ENCODE results near the gene MUC5AC. TPM values are rescaled to one million over a fixed set of nuclear protein-coding genes. Genes with fewer than 3 reads are reported as not detected.
"Not testable (repeated sequence)": the region's sequence is repeated elsewhere in the genome, so short reads cannot be mapped to it uniquely, and the experiment has no call there.

MUC5AC gene, protein sequence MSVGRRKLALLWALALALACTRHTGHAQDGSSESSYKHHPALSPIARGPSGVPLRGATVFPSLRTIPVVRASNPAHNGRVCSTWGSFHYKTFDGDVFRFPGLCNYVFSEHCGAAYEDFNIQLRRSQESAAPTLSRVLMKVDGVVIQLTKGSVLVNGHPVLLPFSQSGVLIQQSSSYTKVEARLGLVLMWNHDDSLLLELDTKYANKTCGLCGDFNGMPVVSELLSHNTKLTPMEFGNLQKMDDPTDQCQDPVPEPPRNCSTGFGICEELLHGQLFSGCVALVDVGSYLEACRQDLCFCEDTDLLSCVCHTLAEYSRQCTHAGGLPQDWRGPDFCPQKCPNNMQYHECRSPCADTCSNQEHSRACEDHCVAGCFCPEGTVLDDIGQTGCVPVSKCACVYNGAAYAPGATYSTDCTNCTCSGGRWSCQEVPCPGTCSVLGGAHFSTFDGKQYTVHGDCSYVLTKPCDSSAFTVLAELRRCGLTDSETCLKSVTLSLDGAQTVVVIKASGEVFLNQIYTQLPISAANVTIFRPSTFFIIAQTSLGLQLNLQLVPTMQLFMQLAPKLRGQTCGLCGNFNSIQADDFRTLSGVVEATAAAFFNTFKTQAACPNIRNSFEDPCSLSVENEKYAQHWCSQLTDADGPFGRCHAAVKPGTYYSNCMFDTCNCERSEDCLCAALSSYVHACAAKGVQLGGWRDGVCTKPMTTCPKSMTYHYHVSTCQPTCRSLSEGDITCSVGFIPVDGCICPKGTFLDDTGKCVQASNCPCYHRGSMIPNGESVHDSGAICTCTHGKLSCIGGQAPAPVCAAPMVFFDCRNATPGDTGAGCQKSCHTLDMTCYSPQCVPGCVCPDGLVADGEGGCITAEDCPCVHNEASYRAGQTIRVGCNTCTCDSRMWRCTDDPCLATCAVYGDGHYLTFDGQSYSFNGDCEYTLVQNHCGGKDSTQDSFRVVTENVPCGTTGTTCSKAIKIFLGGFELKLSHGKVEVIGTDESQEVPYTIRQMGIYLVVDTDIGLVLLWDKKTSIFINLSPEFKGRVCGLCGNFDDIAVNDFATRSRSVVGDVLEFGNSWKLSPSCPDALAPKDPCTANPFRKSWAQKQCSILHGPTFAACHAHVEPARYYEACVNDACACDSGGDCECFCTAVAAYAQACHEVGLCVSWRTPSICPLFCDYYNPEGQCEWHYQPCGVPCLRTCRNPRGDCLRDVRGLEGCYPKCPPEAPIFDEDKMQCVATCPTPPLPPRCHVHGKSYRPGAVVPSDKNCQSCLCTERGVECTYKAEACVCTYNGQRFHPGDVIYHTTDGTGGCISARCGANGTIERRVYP (N-terminal part only)
- total RNA-seq, result not detected

DNA sequence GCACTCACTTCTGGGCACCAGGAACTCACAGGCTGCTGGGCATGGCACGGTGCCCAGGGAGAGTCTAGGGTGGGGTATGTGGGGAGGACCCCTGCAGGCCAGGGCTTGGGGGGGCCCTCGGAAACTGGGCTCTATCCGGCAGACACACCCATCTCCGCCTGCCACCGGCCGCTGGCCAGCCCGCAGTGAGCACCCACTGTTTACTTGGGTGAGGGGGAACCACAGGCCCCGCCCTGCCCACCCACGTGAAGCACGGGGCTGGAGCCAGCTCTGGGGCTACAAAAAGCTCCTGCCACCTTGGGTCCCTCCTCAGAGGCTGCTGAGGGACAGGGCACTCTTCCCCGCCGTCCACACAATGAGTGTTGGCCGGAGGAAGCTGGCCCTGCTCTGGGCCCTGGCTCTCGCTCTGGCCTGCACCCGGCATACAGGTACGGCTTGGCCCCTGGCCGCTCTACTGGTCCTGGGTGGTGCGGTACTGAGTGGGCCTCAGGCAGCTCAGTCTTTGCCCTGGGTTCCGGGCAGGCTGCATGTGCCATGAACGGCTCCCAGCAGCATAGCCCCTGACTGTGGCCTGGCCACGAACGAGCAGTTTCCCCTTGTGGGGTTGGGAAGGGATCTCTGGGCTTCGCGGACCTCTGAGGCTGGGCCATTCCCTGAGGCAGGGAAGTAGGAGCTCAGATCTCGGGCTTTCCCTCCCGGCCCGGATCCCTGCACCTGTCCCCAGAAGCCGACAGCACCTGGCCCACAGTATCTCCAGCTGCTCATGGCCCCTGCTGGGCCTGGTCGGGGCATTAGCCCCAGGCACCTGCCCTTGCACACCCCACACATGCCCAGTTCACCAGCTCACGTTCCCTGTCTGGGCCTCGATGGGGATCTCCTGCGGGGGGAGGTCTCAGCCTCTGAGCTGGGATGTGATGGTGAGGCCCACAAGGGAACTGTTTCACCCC lies at the start of gene MUC5AC:
Gene MUC5AC (plus strand): TSS at position 309 of the 947 bp plus-strand sequence. CDS start 47 bp downstream, at position 356.
- ATAC-seq, result no peak

DNA sequence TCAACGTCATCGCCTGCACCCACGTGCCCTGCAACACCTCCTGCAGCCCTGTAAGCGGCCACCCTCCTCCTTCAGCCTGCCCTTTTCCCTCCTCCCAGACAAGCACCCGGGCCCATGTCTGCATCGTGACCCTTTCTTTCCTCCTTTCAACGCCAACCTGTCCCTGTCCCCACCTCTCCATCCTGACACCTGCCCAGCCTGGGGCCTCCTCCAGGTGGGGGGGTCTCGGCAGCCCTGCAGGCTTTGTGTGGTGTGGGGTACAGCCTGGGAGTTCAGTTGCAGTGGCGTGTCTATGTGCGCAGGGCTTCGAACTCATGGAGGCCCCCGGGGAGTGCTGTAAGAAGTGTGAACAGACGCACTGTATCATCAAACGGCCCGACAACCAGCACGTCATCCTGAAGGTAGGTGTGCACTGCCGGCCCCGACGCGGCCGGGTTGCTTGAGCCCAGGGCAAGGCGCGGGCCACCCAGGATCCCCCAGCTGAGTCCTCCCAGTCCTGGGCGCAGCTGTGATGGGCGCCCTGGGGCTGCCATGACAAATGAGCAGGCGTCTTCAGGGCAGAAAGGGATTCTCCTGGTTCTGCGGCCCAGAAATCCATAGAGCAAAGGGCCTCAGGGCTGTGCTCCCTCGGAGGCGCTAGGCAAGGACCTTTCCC lies 49.4 kb upstream of the MUC5AC start:
- DNase-seq (no peak), ATAC-seq (no peak)
- CTCF ChIA-PET, result no interaction called here
- Mint-ChIP-seq H3K27ac (no peak overlapping the region), H3K4me1 (no peaks in the 10 kb centered on the region), H3K27me3 (no peaks in the 10 kb centered on the region), H3K36me3 (ENCODE audit: low read depth) (no peaks in the 10 kb centered on the region), H3K9me3 (ENCODE audit: low read depth) (no peaks in the 10 kb centered on the region), H3K4me3 (no peak overlapping the region)
- POLR2A ChIA-PET, result no interaction called here
- intact Hi-C loops (cut with DNase I, micrococcal nuclease), result no loop called here

More for the DNA sequence above, at the start of gene MUC5AC:
- Mint-ChIP-seq H3K27me3 (no peaks in the 10 kb centered on the region), H3K27ac (no peak within 1 kb of the TSS), H3K4me3 (no peak within 1 kb of the TSS), H3K36me3 (ENCODE audit: low read depth) (no peaks in the 10 kb centered on the region), H3K4me1 (no peaks in the 10 kb centered on the region), H3K9me3 (ENCODE audit: low read depth) (no peaks in the 10 kb centered on the region)
- ChIA-PET POLR2A (no interaction called here), CTCF (no interaction called here)
- intact Hi-C loops (cut with DNase I, micrococcal nuclease), result no loop called here
- DNase-seq, result no peak

DNA sequence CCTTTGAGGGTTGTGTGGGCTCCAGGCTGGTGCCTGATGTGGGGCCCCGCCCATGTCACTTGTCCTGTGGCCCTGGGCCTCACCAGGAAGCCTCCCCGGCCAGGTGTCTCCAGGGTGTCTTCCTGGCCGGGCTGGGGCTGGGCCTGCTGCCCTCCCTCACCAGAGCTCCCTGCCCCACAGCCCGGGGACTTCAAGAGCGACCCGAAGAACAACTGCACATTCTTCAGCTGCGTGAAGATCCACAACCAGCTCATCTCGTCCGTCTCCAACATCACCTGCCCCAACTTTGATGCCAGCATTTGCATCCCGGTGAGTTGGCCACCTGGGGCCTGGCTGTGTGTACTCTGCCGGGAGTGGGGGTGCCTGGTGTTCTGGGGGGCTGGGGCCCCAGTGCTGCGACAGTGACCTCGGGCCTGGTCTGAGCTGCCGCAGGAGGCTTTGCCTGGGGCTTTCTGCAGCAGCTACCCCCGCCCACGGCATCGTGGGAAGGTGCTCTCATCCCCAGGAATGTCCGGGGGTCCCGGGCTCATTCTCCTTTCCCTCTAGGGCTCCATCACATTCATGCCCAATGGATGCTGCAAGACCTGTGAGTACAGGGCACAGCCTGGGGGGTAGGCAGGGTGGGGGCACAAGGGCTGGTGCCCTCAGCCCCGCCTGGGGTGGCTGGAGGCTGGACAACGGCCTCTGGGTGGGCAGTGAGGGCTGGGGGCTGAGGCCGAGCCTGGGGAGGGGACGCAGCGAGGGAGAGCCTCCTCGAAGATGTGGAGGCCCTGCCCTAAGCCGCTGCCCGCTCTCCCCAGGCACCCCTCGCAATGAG lies 48.4 kb upstream of the MUC5AC start:
- no peaks in the 10 kb centered on the region for H3K27me3 Mint-ChIP-seq
- intact Hi-C loops (cut with DNase I, micrococcal nuclease), result no loop called here
- DNase-seq (no peak), ATAC-seq (no peak)
- H3K27ac Mint-ChIP-seq, result no peak overlapping the region
- POLR2A ChIA-PET, result no interaction called here
- H3K36me3 Mint-ChIP-seq (ENCODE audit: low read depth), result no peaks in the 10 kb centered on the region
- CTCF ChIA-PET, result no interaction called here
- H3K4me3 Mint-ChIP-seq, result no peak overlapping the region
- H3K4me1 Mint-ChIP-seq, result no peaks in the 10 kb centered on the region
- H3K9me3 Mint-ChIP-seq (ENCODE audit: low read depth), result no peaks in the 10 kb centered on the region

DNA sequence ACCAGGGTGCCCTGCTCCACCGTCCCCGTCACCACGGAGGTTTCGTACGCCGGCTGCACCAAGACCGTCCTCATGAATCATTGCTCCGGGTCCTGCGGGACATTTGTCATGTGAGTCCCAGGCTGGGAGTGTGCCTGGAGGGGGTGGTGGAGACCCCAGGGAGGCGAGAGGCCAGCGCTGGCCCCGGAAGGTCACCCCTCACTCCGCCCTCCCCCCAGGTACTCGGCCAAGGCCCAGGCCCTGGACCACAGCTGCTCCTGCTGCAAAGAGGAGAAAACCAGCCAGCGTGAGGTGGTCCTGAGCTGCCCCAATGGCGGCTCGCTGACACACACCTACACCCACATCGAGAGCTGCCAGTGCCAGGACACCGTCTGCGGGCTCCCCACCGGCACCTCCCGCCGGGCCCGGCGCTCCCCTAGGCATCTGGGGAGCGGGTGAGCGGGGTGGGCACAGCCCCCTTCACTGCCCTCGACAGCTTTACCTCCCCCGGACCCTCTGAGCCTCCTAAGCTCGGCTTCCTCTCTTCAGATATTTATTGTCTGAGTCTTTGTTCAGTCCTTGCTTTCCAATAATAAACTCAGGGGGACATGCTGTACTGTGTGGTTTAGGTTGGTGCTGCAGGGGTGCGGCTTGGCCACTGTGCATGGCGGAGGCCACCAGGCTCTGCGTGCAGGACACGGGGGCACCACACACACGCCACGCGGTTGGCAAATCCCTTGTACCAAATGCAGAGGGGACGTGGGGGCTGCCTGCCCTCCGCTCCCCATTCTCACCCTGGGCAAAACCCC lies 47.6 kb upstream of the MUC5AC start:
- H3K9me3 Mint-ChIP-seq (ENCODE audit: low read depth), result no peaks in the 10 kb centered on the region
- POLR2A ChIA-PET, result no interaction called here
- intact Hi-C loops (cut with DNase I, micrococcal nuclease), result loop anchor here in 1 of 2 experiments (5.0 kb wide), 2 partner anchors 92 to 263 kb away; no protein-coding TSS in a partner anchor
- no peak overlapping the region for H3K4me3 Mint-ChIP-seq
- CTCF ChIA-PET, result no interaction called here
- no peaks in the 10 kb centered on the region for H3K36me3 Mint-ChIP-seq (ENCODE audit: low read depth)
- no peaks in the 10 kb centered on the region for H3K27me3 Mint-ChIP-seq
- H3K4me1 Mint-ChIP-seq, result no peaks in the 10 kb centered on the region
- H3K27ac Mint-ChIP-seq, result no peak overlapping the region
- no peak for ATAC-seq
- no peak for DNase-seq

DNA sequence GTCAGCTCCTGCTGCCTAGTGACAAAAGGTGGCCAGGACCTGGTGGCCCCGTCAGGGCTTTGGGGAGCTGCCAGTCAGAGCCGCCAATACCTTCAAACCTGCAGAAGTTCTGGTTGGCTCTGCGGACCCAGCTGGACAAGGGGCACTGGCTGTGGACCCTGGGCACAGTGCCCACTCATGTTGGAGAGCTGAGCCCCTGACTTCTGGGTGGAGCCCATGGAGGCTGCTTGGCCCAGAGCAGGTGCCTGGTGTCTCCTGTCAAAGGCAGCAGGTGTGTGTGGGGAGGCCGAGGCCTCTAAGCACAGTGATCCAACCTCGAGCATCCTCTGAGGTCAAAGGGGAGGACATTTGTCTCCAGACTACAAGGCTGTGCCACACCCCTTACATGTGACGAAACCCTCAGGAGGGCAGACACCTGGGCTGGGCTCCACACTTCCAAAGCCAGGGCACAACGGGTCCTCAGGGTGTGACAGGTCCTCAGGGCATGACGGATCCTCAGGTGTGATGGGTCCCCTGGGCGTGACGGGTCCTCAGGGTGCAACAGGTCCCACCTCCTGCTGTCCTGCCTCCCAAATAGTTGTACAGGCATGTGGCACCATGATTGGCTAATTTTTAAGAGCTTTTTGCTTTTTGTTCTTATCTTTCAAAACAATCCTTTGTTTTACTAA lies 46.1 kb upstream of the MUC5AC start:
- ATAC-seq (no peak), DNase-seq (no peak)
- no peaks in the 10 kb centered on the region for H3K4me1 Mint-ChIP-seq
- POLR2A ChIA-PET, result no interaction called here
- intact Hi-C loops (cut with DNase I, micrococcal nuclease), result loop anchor here in 1 of 2 experiments (2.0 to 5.0 kb wide), 3 partner anchors 91 to 264 kb away; no protein-coding TSS in a partner anchor
- no peak overlapping the region for H3K27ac Mint-ChIP-seq
- H3K36me3 Mint-ChIP-seq (ENCODE audit: low read depth), result no peaks in the 10 kb centered on the region
- CTCF ChIA-PET, result no interaction called here
- no peak overlapping the region for H3K4me3 Mint-ChIP-seq
- H3K27me3 Mint-ChIP-seq, result no peaks in the 10 kb centered on the region
- H3K9me3 Mint-ChIP-seq (ENCODE audit: low read depth), result no peaks in the 10 kb centered on the region

DNA sequence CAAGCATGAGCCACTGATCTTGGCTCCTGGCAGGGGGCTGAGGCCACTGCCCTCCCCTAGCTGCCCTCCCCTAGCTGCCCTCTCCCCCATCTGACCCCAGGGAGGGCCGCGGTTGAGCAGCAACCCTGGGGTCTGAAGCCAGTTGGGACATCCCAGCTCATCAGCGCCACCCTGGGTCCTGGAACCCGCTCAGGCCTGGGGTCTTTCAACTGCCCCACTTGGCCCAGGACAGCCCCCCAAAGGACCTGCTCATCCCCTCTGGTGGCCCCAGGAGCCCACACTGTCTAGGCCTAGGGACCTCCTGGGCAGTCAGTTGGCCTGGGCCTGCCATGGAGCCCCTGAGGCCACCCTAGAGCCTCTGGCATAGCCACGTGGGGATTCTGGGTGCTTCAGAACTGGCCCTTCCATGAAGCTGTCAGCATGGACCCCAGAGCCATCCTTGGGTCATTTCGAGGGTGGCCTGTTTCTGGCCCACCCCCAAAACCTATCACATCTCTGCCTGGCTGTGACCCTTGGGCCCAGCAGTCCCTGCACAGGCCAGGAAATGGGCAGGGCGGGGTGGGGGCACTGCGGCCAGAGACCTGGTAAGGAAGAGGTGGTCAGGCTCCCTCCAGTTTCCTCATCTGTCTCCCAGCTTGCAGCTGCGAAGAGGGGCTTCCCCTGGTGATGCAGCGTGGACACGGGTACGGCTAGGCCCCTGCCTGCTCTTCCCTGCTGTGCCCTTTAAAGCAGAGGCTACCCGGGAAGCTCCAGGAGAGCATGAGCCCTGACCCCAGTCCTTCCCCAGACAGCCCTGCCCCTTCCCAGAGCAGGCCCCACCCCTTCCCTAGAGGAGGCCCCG lies 45.2 kb upstream of the MUC5AC start:
- POLR2A ChIA-PET, result no interaction called here
- Mint-ChIP-seq H3K4me1 (no peaks in the 10 kb centered on the region), H3K27me3 (no peaks in the 10 kb centered on the region), H3K36me3 (ENCODE audit: low read depth) (no peaks in the 10 kb centered on the region), H3K4me3 (no peak overlapping the region), H3K9me3 (ENCODE audit: low read depth) (no peaks in the 10 kb centered on the region), H3K27ac (no peak overlapping the region)
- intact Hi-C loops (cut with DNase I, micrococcal nuclease), result loop anchor here in 1 of 2 experiments (2.0 to 5.0 kb wide), 3 partner anchors 90 to 265 kb away; no protein-coding TSS in a partner anchor
- CTCF ChIA-PET, result no interaction called here
- ATAC-seq (no peak), DNase-seq (peak; percentile 28)

DNA sequence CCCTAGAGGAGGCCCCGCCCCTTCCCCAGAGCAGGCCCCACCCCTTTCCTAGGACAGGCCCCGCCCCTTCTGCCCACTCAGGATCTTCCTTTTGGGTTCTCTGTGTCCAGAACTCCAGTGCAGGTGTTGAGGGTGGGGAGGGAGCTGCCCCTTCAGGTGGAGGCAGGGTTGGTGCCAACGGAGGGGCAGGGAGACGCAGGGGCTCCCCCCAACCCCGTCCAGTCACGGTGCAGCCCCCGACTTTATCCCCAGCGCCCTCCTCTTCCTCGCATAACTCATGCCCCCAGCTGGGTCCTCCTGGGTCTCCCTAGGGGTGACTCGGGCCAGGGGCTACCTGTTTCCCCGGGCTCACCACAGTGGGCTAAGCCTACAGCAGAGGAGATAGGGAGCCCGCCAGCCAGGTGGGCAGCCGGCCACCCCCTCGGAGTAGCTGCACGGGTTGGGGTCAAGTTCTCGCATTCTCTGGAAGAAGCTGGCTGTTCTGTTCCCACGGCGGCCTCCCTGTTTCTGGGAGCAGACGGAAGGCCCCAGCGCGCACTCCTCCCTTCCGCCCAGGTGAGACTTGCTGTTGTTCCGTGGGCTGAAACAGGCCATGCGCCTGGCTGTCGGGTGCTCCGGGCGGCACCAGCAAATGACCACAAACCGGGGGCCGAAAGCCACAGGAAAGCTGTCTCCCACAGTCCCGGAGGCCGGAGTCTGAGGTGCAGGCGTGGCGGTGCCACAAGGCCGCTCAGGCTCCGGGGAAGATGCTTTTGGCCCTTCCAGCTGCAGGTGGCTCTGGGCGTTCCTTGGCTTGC lies 44.1 kb upstream of the MUC5AC start:
- ChIA-PET POLR2A (no interaction called here), CTCF (no interaction called here)
- Mint-ChIP-seq H3K4me1 (no peaks in the 10 kb centered on the region), H3K9me3 (ENCODE audit: low read depth) (no peaks in the 10 kb centered on the region), H3K27me3 (no peaks in the 10 kb centered on the region), H3K4me3 (no peak overlapping the region), H3K27ac (no peak overlapping the region), H3K36me3 (ENCODE audit: low read depth) (no peaks in the 10 kb centered on the region)
- peak; percentile 32 for DNase-seq
- peak; percentile 37 for ATAC-seq
- intact Hi-C loops (cut with DNase I, micrococcal nuclease), result loop anchor here in 1 of 2 experiments (1.0 to 5.0 kb wide), 5 partner anchors 89 to 461 kb away; no protein-coding TSS in a partner anchor

DNA sequence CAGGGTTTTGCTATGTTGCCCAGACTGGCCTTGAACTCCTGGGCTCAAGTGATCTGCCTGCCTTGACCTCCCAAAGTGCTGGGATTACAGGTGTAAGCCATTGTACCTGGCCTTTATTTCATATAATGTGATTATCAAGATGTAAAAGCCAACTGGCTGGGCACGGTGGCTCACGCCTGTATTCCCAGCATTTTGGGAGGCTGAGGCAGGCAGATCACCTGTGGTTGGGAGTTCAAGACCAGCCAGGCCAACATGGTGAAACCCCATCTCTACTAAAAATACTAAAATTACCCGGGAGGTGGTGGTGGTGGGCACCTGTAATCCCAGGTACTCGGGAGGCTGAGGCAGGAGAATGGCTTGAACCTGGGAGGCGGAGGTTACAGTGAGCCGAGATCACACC lies 42.5 kb upstream of the MUC5AC start:
- ATAC-seq; DNase-seq; CTCF ChIA-PET; H3K4me3 Mint-ChIP-seq; intact Hi-C loops (cut with DNase I, micrococcal nuclease); H3K36me3 Mint-ChIP-seq (ENCODE audit: low read depth); H3K9me3 Mint-ChIP-seq (ENCODE audit: low read depth); H3K4me1 Mint-ChIP-seq; H3K27ac Mint-ChIP-seq; H3K27me3 Mint-ChIP-seq: not testable (repeated sequence)
- POLR2A ChIA-PET, result interaction anchor here (0.6 kb wide), 1 partner anchor 1709 kb away, joined by 3 read pairs; no protein-coding TSS in a partner anchor
